Transverse colon (tissue), 3 donors: ENCODE data around the gene EHD4.

Source experiments
- EP300 ChIP-seq: sonication (generic); formaldehyde crosslinking; IDR thresholded peaks from one replicate; pipeline ENCODE4 v1.6.1; 2017; ENCODE audit warnings: antibody characterized with exemption, low read depth
- POLR2A ChIP-seq: fragments of 450-650 bp; IDR thresholded peaks from one replicate; pipeline ENCODE4 v1.6.1; 2016; ENCODE audit warnings: antibody characterized with exemption, mild to moderate bottlenecking, moderate library complexity
- TF ChIP-seq, protein P1 (sequence below), 5 experiments: fragments of 200-600 bp in 3 of 5; fragments of 450-650 bp in 2 of 5; sonication (generic) in 3 of 5; IDR thresholded peaks; 1 replicate in 2 of 5; 2 replicates in 3 of 5; pipeline ENCODE4 v1.5.1; 2016 to 2017; ENCODE audit warnings: antibody characterized with exemption in 5 of 5, inconsistent platforms in 3 of 5, mild to moderate bottlenecking in 2 of 5, moderate library complexity in 1 of 5

DNA sequence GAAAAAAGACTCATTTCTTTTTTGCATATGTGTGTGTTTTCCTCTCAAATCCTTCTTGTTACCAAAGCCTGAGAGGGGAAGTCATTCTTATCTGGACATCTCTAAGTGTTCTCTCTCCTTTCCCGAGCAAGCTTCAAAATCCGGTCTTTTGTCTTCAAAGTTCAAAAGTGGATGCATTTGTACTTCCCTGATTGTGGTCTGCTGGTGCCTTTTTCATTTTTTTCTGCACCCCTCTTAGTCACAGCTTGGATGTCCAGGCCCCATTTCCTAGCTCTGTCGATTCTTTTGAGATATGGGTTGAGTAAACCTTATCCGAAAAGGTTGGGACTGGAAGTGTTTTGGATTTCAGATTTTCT is 34.8 kb downstream of the EHD4 start:
- TF ChIP-seq EP300 (no peak), POLR2A (no peak)
- TF ChIP-seq, protein P1, sequence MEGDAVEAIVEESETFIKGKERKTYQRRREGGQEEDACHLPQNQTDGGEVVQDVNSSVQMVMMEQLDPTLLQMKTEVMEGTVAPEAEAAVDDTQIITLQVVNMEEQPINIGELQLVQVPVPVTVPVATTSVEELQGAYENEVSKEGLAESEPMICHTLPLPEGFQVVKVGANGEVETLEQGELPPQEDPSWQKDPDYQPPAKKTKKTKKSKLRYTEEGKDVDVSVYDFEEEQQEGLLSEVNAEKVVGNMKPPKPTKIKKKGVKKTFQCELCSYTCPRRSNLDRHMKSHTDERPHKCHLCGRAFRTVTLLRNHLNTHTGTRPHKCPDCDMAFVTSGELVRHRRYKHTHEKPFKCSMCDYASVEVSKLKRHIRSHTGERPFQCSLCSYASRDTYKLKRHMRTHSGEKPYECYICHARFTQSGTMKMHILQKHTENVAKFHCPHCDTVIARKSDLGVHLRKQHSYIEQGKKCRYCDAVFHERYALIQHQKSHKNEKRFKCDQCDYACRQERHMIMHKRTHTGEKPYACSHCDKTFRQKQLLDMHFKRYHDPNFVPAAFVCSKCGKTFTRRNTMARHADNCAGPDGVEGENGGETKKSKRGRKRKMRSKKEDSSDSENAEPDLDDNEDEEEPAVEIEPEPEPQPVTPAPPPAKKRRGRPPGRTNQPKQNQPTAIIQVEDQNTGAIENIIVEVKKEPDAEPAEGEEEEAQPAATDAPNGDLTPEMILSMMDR (IDR thresholded peaks at IDR 0.05) = no peak
